AG04450 (cell line): Measurements from ENCODE around the gene WDR83. TPM values are rescaled to one million over a fixed set of nuclear protein-coding genes. Genes with fewer than 3 reads are reported as not detected.
"Not testable (repeated sequence)": the region's sequence is repeated elsewhere in the genome, so short reads cannot be mapped to it uniquely, and the experiment has no call there.

Experiments used
- CTCF ChIA-PET: fragments of 300-600, 350-600 bp; formaldehyde crosslinking; extraction: SDS; loops from one replicate; lab custom pipeline; 2022; ENCODE audit warnings: antibody characterized with exemption, inconsistent platforms; lab: Charles Lee
- POLR2A ChIA-PET: fragments of 350-600 bp; formaldehyde crosslinking; extraction: SDS; loops from one replicate; lab custom pipeline; 2021; ENCODE audit warnings: antibody characterized with exemption, inconsistent platforms; lab: Yijun Ruan, JAX
- DNase-seq: peaks from one replicate; pipeline ENCODE4 v3.0.0-alpha.2; 2011; ENCODE audit warnings: low read depth, low spot score
- H3K27ac ChIP-seq: one replicate; pipeline ENCODE4 v1.5.1; 2012; ENCODE audit warnings: low read depth, low read length, control low read depth
- H3K27me3 ChIP-seq: one replicate; pipeline ENCODE4 v1.6.0; 2012; ENCODE audit warnings: low read length; ENCODE audit not compliant: control insufficient read depth, insufficient read depth
- H3K4me3 ChIP-seq: 2 replicates; pipeline ENCODE4 v1.5.1; 2011; ENCODE audit warnings: mild to moderate bottlenecking, low read depth, low read length, control low read depth
- H3K9me3 ChIP-seq: 2 replicates; pipeline ENCODE4 v1.5.1; 2012; ENCODE audit warnings: low read length; ENCODE audit not compliant: control insufficient read depth, insufficient read depth
- polyA plus RNA-seq: library from polyadenylated mRNA; depleted of rRNA; stranded (reverse); fragments of >200 nt; gene quantifications from 2 replicates; pipeline ENCODE4 v1.2.3, GENCODE V29; 2011
- TF ChIP-seq, protein P1 (sequence below): IDR thresholded peaks from 2 replicates; pipeline ENCODE4 v1.5.1; 2011; ENCODE audit warnings: low read depth, low read length, control low read depth, inconsistent platforms

The WDR83 gene
- polyA plus RNA-seq, 1 experiment = 5.3 TPM

DNA sequence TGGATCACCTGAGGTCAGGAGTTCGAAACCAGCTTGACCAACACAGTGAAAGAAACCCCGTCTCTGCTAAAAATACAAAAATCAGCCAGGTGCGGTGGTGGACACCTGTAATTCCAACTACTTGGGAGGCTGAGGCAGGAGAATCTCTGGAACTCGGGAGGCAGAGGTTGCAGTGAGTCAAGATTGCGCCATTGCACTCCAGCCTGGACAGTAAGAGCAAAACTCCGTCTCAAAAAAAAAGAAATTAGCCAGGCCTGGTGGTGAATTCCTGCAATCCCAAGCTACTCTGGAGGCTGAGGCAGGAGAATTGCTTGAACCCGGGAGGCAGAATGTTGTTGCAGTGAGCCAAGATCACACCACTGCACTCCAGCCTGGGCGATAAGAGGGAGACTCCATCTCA is 42.0 kb downstream of the WDR83 start:
- Histone ChIP-seq H3K4me3 (no peak overlapping the region), H3K9me3 (no peaks in the 10 kb centered on the region), H3K27ac (no peak overlapping the region), H3K27me3 (no peaks in the 10 kb centered on the region)
- TF ChIP-seq, protein P1, sequence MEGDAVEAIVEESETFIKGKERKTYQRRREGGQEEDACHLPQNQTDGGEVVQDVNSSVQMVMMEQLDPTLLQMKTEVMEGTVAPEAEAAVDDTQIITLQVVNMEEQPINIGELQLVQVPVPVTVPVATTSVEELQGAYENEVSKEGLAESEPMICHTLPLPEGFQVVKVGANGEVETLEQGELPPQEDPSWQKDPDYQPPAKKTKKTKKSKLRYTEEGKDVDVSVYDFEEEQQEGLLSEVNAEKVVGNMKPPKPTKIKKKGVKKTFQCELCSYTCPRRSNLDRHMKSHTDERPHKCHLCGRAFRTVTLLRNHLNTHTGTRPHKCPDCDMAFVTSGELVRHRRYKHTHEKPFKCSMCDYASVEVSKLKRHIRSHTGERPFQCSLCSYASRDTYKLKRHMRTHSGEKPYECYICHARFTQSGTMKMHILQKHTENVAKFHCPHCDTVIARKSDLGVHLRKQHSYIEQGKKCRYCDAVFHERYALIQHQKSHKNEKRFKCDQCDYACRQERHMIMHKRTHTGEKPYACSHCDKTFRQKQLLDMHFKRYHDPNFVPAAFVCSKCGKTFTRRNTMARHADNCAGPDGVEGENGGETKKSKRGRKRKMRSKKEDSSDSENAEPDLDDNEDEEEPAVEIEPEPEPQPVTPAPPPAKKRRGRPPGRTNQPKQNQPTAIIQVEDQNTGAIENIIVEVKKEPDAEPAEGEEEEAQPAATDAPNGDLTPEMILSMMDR = no peak
- ChIA-PET CTCF (interaction anchor here (0.6 to 2.0 kb wide), 3 partner anchors 9 to 88 kb away, joined by 3 to 9 read pairs (median 3); no protein-coding TSS in a partner anchor), POLR2A (interaction anchor here (0.6 kb wide), 1 partner anchor 22 kb away, joined by 4 read pairs; no protein-coding TSS in a partner anchor)
- DNase-seq = no peak

DNA sequence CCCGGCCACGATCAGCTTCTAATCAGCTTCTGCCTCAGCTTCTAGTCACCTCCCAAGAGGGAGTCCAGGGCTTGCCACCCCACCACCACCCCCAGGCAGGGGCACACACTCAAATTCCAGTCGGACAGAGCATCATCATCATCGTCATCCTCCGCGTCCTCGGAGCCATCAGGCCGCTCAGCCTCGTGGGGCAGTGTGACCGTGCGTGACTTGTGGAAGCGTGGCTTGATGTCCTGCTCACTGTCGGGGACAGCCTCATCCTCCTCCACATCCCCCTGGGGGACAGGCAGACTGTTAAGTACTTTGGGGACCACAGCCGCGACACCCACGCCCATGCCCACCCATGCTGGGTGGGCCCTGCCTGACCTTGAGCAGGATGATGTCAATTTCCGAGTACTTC is 44.6 kb downstream of the WDR83 start:
- Histone ChIP-seq H3K4me3 (no peak overlapping the region), H3K9me3 (no peaks in the 10 kb centered on the region), H3K27ac (no peak overlapping the region), H3K27me3 (no peaks in the 10 kb centered on the region)
- ChIA-PET POLR2A (no interaction called here), CTCF (interaction anchor here (1.0 kb wide), 1 partner anchor 137 kb away, joined by 3 read pairs; no protein-coding TSS in a partner anchor)
- DNase-seq = no peak
- TF ChIP-seq, protein P1 = no peak

DNA sequence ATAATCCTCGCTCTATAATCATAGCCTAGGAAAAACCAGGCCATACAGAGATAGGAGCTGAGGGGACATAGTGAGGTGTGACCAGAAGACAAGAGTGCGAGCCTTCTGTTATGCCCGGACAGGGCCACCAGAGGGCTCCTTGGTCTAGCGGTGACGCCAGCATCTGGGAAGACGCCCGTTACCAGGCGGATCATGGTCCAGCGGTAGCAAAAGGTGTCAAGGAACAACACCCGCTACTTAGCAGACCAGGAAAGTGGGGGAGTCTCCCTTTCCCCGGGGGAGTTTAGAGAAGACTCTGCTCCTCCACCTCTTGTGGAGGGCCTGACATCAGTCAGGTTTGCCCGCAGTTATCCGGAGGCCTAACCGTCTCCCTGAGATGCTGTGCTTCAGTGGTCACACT is 45.5 kb downstream of the WDR83 start:
- POLR2A ChIA-PET, H3K9me3 ChIP-seq, DNase-seq, H3K27me3 ChIP-seq, H3K4me3 ChIP-seq, H3K27ac ChIP-seq: not testable (repeated sequence)
- CTCF ChIA-PET = interaction anchor here (0.7 to 1.1 kb wide), 2 partner anchors 56 to 84 kb away, joined by 3 read pairs; no protein-coding TSS in a partner anchor

DNA sequence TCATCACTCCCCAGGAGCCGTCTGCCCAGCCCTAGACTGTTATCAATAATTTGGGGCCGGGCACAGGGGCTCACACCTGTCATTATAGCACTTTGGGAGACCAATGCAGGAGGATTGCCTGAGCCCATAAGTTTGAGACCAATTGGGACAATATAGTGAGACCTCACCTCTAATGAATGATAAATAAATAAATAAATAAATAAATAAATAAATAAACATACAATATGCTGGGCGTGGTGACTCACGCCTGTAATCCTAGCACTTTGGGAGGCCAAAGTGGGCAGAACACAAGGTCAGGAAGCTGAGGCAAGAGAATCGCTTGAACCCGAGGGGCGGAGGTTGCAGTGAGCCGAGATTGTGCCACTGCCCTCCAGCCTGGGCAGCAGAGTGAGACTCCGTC is 46.7 kb downstream of the WDR83 start:
- H3K27ac ChIP-seq, POLR2A ChIA-PET, H3K9me3 ChIP-seq, H3K4me3 ChIP-seq, DNase-seq, H3K27me3 ChIP-seq: not testable (repeated sequence)
- CTCF ChIA-PET = interaction anchor here (0.9 to 1.4 kb wide), 4 partner anchors 18 to 134 kb away, joined by 3 to 6 read pairs (median 4); partner anchors contain the start of gene GET3

DNA sequence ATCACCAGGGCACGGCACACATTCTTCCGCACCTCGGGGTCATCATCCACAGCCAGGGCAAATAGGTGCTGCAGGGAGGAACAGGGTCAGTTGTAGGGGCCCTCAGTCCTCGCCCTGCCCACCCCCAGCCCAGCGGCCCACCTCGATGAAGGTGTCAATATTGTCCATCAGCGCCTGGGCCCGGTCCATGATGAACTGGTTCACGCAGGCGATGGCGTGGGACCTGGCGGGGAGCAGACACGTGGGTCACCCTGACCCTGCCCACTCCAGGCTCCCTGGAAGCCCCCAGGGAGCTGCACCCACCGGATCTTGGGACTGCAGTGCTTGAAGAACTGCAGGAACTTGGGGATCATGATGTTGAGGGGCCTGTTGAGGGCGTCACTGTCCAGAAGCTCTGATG is 48.5 kb downstream of the WDR83 start:
- ChIA-PET CTCF (interaction anchor here (0.6 to 1.8 kb wide), 3 partner anchors 9 to 132 kb away, joined by 3 to 9 read pairs (median 3); partner anchors contain the start of gene TNPO2), POLR2A (no interaction called here)
- Histone ChIP-seq H3K9me3 (no peaks in the 10 kb centered on the region), H3K4me3 (no peak overlapping the region), H3K27ac (no peak overlapping the region), H3K27me3 (no peaks in the 10 kb centered on the region)
- DNase-seq = no peak
- TF ChIP-seq, protein P1 = no peak

DNA sequence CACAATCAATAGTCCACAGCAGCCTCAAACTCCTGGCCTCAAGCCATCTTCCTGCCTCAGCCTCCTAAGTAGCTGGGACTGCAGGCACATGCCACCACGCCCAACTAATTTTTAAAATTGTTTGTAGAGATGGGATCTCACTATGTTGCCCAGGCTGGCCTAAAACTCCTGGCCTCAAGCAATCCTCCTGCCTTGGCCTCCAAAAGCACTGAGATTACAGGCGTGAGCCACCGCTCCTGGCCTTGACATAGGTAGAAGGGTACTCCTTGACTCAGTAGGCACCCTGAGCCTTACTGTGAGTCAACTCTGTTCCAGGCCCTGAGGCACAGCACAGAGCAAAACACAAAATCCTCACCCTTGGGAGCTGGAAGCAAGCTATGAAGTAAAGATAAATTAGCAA is 49.3 kb downstream of the WDR83 start:
- ChIA-PET POLR2A (no interaction called here), CTCF (interaction anchor here (1.2 to 1.8 kb wide), 3 partner anchors 41 to 132 kb away, joined by 3 to 10 read pairs (median 9); no protein-coding TSS in a partner anchor)
- no peaks in the 10 kb centered on the region for H3K9me3 ChIP-seq
- TF ChIP-seq, protein P1 = no peak
- H3K27ac ChIP-seq = no peak overlapping the region
- H3K4me3 ChIP-seq = no peak overlapping the region
- H3K27me3 ChIP-seq = no peaks in the 10 kb centered on the region
- DNase-seq = no peak
